Measurements from ENCODE around the gene PTX4.

DNA sequence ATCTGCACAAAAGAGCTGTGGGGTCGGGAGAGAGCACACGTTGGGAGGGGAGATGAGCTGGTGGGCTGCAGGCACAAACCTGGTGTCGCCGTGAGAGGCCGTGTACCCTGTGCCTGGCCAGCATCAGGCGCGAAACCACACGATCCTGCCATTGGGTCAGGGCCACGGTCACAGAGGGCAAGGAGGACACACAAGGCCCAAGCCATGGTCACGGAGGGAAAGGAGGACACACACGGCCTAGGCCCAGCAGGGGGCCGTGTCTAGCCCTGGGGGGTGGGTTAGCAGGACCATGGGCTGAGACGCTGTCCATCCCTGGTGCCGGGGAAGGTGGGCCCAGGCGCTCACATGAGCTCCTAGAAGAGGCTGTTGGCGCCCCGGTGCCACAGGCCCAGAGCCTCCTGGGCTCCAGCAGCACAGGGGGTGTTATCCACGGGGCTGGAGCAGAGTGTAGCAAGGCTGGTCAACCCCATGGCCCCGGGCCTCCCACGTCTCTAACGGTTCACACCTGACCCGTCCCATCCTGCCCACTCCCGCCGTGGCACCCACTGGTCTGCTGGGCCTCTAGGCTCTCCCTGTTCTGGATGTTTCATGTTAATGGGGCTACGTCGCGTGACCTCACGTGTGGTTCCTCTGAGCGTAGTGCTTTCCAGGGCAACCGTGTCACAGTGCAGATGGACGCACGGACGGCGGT, 36.9 kb downstream of the PTX4 start:
- TF ChIP-seq, protein P1, sequence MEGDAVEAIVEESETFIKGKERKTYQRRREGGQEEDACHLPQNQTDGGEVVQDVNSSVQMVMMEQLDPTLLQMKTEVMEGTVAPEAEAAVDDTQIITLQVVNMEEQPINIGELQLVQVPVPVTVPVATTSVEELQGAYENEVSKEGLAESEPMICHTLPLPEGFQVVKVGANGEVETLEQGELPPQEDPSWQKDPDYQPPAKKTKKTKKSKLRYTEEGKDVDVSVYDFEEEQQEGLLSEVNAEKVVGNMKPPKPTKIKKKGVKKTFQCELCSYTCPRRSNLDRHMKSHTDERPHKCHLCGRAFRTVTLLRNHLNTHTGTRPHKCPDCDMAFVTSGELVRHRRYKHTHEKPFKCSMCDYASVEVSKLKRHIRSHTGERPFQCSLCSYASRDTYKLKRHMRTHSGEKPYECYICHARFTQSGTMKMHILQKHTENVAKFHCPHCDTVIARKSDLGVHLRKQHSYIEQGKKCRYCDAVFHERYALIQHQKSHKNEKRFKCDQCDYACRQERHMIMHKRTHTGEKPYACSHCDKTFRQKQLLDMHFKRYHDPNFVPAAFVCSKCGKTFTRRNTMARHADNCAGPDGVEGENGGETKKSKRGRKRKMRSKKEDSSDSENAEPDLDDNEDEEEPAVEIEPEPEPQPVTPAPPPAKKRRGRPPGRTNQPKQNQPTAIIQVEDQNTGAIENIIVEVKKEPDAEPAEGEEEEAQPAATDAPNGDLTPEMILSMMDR (IDR thresholded peaks at IDR 0.05; ENCODE audit: borderline replicate concordance, extremely low read depth, low read length, poor library complexity, severe bottlenecking), result no peak
- TF ChIP-seq EZH2 (IDR thresholded peaks at IDR 0.05; ENCODE audit: borderline replicate concordance, low read depth, low read length, severe bottlenecking), result no peak

All from DND-41 (cell line).